Stimulated activated CD8-positive, alpha-beta memory T cell treated with anti-CD3 and anti-CD28 coated beads, Interleukin-2, amount 100 ng/mL, for 48 hours (primary cell): ENCODE measurements around the gene C3orf33.
A peak's percentile ranks its signal among the peaks of the same experiment; 100 is the strongest.

Experiments used
- DNase-seq, 2 donors: peaks; one replicate each; pipeline ENCODE4 v3.0.0-alpha.2; 2020; ENCODE audit warnings: low read depth in 2 of 2

C3orf33 gene

GRCh38 chr3:155785662-155786295, 20.3 kb downstream of the C3orf33 start:
- DNase-seq: no peak

DNA sequence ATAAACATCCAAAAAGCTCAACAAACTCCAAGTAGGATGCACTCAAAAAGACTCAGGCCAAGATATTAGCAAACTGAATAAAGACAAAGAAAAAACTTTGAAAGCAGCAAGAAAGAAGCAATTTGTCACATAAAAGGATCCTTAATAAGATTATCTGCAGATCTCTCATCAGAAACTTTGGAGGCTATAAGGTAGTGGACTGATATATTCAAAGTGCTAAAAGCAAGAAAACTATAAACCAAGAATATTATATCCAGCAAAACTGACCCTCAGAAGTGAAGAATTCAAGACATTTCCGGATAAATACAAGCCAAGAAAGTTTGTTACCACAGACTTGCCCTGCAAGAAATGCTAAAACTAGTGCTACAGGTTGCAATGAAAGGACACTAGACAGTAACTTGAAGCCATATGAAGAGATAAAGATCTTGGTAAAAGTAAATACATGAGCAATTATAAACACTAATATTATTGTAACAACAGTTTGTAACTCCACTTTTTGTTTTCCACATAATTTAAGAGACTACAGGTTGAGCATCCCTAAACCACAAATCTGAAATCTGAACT, 23.6 kb downstream of the C3orf33 start:
- DNase-seq: no peak

DNA sequence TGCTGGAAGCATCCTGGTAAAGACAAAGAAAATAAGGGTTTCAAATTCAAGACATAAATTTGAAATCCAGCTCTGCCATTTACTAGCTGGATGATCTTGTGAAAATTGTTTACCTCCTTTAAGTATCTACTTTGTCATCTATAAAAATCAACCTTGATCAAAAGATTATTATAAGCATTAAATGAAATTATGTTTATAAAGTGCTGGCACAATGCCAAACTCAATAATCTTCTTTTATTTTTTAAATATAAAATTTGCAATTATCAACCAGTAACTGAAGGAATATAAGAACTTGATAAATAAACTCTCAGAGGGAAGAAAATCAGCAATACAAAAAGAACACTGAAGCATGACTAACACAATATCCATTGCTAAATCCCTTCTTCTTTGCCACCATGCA, 25.8 kb downstream of the C3orf33 start:
- DNase-seq: no peak

DNA sequence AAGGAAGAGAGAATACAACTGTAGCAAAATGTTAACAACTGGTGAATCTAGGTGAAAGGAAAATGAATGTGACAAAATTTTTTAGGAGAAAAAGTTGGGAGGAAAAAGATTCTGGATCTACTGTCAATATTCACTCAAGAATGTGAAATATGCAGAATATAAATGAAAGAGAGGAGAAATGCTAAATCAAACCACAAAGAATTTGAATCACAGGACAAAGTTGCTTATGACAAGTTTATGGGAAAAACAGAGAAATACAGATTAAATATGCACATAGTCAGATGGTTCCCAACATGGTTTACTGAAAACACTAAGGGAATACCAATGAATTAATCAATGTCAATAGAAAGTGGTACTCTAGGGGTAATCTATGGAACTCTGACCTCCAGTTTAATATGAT, 27.6 kb downstream of the C3orf33 start:
- no peak for DNase-seq

DNA sequence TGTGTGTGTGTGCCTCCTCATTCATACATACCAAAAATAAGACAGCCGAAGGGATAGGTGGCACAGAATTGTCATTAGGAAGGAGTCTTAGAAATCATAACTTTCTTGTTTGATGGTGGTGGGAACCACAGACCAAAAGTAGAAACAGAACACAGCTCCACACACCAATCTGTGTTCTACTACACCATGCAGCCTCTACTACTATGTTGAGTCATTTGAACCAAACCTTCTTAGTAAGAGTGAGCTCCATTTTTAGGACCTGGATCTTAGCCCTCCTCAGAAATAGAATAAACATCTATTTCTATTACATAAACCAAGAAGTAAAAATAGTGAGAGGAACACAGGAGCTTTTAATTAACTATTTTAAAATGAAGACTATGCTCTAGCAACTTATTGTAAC, 33.3 kb downstream of the C3orf33 start:
- DNase-seq: no peak

DNA sequence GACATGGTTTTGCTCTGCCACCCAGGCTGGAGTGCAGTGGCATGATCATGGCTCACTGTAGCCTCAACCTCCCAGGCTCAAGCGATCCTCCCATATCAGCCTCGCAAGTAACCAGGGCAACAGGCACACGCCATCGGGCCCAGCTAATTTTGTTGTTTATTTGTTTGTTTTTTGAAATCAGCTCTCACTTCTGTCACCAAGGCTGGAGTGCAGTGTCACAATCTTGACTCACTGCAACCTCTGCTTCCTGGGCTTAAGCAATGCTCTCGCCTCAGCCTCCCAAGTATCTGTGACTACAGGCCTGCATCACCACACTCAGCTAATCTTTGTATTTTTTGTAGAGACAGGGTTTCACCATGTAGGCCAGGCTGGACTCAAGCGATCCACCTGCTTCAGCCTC, 35.0 kb downstream of the C3orf33 start:
- no peak for DNase-seq

DNA sequence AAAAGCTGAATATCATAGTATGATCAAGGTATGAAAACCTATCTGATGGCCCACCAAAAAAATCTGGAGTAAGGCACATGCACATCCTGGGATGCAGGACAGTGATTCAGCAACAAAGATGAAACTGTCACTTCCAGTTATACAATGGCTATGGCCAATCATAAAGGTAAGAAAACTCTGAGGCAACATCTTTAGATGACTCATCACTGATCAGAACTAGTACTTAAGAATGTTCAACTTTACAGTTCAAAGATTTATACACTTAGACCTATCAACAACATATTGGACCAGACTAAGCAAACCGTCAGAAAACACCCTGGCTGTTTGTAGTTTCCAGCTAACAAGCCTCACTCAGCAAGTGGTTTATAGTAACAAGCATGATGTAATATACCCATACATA, 39.9 kb downstream of the C3orf33 start:
- no peak for DNase-seq

GRCh38 chr3:155763870-155764463, 42.1 kb downstream of the C3orf33 start:
- DNase-seq: no peak

GRCh38 chr3:155760653-155761052, 45.4 kb downstream of the C3orf33 start:
- DNase-seq: no peak

DNA sequence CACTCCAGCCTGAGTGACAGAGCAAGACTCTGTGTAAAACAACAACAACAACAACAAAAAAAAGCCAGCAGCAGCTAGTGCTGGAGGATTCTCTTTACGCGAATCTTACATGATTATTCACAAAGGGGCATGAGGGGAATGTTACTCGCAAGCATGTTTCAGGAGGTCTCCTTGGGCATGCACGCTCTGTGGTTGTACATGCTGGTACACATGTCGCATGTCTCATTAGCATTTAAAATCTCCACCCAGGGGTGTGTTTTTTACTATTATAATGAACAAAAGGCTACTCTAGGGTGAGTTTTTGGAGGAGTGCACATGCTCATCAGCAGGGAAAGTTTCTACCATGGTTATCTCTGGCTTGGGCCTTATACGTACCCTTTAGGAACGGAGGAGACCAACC, 48.5 kb downstream of the C3orf33 start:
- no peak for DNase-seq

DNA sequence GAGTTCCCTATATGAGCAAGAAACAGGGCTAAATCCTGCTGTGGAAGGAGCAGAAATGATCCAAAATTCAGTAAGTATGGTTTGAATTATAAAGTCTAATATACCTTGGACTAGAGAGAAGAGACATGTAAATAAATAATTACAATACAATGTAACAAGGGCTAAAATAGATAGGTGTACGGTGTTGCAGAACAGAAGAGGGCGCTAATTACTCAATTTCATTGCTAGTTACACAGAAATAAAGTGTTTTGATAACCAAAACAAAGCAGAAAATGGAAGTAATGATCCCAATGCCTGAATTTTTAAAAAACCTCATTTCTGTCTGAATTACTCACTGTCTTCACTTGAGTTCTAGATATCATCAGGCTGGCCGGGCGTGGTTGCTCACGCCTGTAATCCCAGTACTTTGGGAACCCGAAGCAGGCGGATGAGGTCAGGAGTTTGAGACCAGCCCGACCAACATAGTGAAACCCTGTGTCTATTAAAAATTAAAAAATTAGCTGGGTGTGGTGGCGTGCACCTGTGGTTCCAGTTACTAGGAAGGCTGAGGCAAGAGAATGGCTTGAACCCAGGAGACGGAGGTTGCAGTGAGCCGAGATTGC, 52.9 kb downstream of the C3orf33 start:
- no peak for DNase-seq

DNA sequence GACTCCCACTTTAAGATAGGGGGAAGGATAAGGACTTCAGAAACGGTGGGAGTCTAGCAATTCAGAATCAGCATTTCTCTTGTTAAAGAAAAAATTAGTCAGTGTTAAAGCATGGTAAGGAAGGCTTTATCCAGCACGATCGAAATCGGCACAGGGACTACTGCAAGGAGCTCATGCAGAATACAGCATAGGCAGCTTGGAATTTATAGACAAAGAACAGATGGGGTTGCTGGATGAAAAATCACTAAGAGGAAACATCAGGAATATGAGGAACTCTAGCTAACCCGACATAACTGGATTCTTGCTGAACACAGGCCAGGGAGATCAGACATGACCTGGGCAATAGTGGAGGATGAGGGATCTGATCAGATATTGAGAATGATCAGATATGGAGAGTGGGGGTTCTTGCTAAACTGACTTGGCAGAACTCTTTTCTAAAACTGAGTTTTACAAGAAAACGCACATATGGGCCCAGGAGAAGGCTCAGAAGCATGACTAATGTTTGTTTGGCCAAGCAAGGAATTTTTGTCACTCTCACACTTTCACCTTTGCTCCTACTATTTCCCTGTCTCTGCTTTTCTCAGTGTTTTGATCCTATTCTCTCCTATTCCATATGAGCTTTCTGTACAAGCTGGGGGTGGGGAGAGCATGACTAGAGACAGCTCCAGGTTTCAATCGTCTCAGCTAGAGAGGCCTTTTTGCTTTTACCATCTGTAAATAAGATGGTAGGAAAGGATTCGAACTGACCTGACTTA, 57.3 kb downstream of the C3orf33 start:
- no peak for DNase-seq

DNA sequence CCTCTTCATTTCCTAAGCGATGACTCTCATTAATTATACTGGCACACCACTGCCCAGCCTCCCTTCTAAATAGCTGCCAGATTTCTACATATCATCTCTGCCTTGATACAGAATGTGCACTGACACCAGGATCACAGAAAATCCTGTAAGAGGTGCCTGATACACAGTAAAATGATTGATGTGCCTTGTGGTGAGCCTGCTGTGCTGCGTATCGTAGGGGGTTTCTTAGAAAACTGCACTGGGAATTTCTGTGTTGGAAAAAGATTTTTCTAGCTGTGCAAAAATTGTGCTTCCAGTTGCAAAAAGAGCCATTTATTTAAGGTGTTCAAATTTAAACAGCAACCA, 58.2 kb downstream of the C3orf33 start:
- DNase-seq: no peak

- DNase-seq: no peak
Observed at GRCh38 chr3:155747286-155747945, 58.7 kb downstream of the C3orf33 start.

DNA sequence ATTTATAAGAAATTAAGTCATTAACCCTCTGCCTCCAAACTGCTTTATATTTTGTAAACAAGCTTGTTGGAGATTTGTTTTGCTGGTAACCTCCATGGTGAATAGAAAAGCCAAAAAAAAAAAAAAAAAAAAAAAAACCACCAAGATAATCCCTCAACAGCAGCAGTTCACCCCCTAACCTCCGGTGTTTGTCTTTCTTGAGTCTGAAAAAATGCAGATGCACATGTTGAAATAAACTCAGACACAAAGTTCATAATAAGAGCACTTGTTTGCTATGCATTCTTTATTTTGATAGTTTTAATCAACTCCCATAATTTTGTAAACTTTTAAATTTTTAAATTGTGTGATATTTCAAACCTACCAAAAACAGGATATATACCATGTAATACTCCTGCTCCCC, 59.4 kb downstream of the C3orf33 start:
- DNase-seq: no peak

DNA sequence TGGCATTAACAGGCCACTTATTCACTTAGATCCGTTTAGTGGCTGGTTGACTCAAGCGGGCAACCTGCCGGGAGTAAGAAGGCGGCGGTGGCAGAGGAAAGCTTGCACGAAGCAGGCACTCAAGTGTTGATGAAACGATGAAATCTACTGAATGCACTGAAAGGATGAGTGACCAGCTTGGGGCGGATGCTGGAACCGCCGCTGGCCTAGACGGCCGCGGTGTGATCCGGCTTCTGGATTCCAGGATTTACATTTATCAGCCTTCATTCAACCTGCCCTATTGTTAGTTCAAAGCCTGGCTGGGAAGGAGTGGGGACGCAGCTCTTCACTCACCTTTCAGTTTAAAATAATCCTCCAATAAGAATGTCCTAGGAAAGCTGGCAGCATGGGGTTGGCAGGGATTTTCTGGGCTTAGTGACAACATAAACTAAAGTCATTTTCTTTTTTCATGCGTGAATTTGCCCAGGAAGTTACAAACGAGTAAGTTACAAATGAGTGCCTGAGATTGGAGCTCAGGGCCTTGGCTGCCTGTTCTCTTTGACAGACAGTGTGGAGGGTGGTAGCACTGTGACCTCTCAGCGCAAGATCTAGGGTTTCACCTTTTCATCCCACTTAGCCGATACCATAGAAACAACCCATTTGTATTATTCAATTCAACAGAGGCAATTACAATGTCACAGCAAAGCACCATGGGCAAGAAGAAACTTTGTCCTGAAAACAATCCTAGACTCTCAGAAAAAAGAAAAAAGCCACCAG, 60.1 kb downstream of the C3orf33 start:
- DNase-seq: no peak

- DNase-seq: peak; percentile 7 to 30
Observed at GRCh38 chr3:155744626-155745324, 61.3 kb downstream of the C3orf33 start, which contains the start of gene PLCH1. PLCH1 (minus strand) TSS chr3:155745071; CDS start chr3:155704224, 40,847 bp downstream.

GRCh38 chr3:155744010-155744625, 62.0 kb downstream of the C3orf33 start:
- peak; percentile 34 to 47 for DNase-seq

DNA sequence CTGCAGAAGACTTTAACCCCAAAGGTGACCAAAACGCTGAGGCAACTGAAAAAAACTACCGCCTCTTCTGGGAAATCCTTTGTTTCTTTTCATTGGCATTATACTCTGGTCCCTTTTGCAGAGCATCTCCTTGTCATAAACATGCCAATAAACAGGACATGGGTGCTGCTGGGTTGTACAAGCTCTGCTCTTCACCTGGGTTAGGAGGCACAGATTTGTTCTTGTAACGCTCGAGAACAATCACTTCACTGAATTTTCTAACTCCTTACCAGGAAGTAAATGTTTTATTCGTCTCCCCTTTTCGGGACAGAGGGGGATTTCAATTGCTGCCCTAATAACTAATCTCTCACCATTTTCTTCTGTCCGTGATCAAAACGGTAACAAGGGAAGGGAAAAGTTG, 62.5 kb downstream of the C3orf33 start:
- no peak for DNase-seq

DNA sequence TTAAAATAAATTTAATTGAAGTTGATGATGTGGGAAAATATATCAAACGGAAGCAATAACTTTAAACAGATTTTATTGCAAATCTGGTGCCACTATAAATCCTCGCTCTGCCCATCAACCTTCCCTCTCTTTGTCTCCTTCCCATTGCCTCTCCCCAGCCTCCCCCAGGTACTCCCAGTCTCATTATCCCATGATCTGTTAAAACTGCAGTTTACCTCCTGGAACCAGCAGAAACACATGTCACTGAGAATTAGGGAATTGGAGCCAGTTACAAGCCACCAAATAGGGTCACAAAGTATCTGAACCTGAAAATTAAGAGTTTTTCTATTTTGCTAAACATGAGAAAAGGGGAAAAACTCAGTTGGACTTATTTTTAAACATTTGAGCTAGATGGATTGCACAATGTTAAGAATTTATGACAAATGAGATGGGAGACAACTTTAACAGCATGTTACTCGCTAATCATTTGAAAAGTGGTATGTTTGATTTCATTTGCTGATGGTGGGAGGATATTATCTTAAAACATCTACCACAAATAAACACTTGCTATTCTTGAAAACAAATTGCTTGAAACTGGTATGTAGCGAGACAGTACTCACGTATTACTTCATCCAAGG, 63.6 kb downstream of the C3orf33 start:
- no peak for DNase-seq
